ENCODE measurements around the gene WDFY2. TPM values are rescaled to one million over a fixed set of nuclear protein-coding genes. Genes with fewer than 3 reads are reported as not detected.

WDFY2 gene
- total and polyA plus RNA-seq, 2 of the 13 experiments (the other 11 are each of a cell fraction or from before 2014, with no cell fraction given): 22.6 to 27.0 TPM

- no TSS peak for BruUV-seq (replicated peaks)
- H2AFZ ChIP-seq (ENCODE audit: low read length): no peak overlapping the region
- no peaks in the 10 kb centered on the region for H4K20me1 ChIP-seq (ENCODE audit: insufficient read depth, low read length)
- no peaks in the 10 kb centered on the region for H3K79me2 ChIP-seq (ENCODE audit: insufficient read depth, low read length)
- no peak overlapping the region for H3K4me2 ChIP-seq (ENCODE audit: low read depth, low read length)
- ATAC-seq (no peak), FAIRE-seq (no peak), DNase-seq (ENCODE audit: low spot score) (no peak)
- no peak overlapping the region for H3K27ac ChIP-seq (ENCODE audit: extremely low read length, insufficient read depth, low read length)
- peaks cover 11 to 73% of the 10 kb centered on the region in 2 experiments; a peak in 4 of 5 replicates for H3K36me3 ChIP-seq (replicated peaks in 1 of 2; ENCODE audit: control insufficient read depth in 1 of 2, insufficient read depth in 2 of 2, low read length in 2 of 2)
- POLR2A ChIA-PET: no interaction called here
- H3K9me3 ChIP-seq (ENCODE audit: low read length): no peaks in the 10 kb centered on the region
- H3K4me3 ChIP-seq (replicated peaks in 1 of 3; ENCODE audit: insufficient read depth in 1 of 3, low read depth in 2 of 3, low read length in 3 of 3): no peak overlapping the region
- H3K9ac ChIP-seq (ENCODE audit: insufficient read depth, low read depth, low read length): no peak overlapping the region
- TF ChIP-seq TMF1 (CRISPR knock-in tag; IDR thresholded peaks at IDR 0.05; ENCODE audit: low read depth): no peak
- TF ChIP-seq MIXL1 (CRISPR knock-in tag; IDR thresholded peaks at IDR 0.05): no peak
- TF ChIP-seq MAZ (IDR thresholded peaks at IDR 0.05; ENCODE audit: borderline replicate concordance, low read depth, low read length): no peak
- no peak for TF ChIP-seq MAZ (CRISPR knock-in tag; IDR thresholded peaks at IDR 0.05; ENCODE audit: low read depth)
- TF ChIP-seq ARNT2 (CRISPR knock-in tag; IDR thresholded peaks at IDR 0.05; ENCODE audit: low read depth): no peak
- no peak for TF ChIP-seq NFYB (CRISPR knock-in tag; IDR thresholded peaks at IDR 0.05)
- TF ChIP-seq THAP7 (CRISPR knock-in tag; IDR thresholded peaks at IDR 0.05): no peak
- no peak for TF ChIP-seq TEAD3 (CRISPR knock-in tag; optimal IDR thresholded peaks at IDR 0.05; ENCODE audit: borderline replicate concordance)
- TF ChIP-seq NFIB (CRISPR knock-in tag; IDR thresholded peaks at IDR 0.05; ENCODE audit: borderline replicate concordance): no peak
- TF ChIP-seq REST (IDR thresholded peaks at IDR 0.05; ENCODE audit: borderline replicate concordance in 1 of 2, low read depth in 1 of 2, low read length in 2 of 2): no peak
- no peak for TF ChIP-seq ZHX2 (IDR thresholded peaks at IDR 0.05; ENCODE audit: low read depth)
- TF ChIP-seq ZHX2 (CRISPR knock-in tag; IDR thresholded peaks at IDR 0.05; ENCODE audit: borderline replicate concordance): no peak
- TF ChIP-seq MXD1 (CRISPR knock-in tag; IDR thresholded peaks at IDR 0.05): no peak
- 95% methylated on average over 6 of the region's 6 CpGs for WGBS (ENCODE audit: low lambda C conversion rate)
- peaks cover 16% of the 10 kb centered on the region for H3K4me1 ChIP-seq (ENCODE audit: insufficient read depth, low read length)
- in situ Hi-C loops (cut with HindIII; ENCODE audit: extremely low pct_ligation_motif_present, low pct_unique_long_range_greater_than_20kb): no loop called here
- CTCF ChIA-PET (ENCODE audit: low intra/inter-chr PET ratio, low total read pairs): no interaction called here
- intact Hi-C loops (cut with micrococcal nuclease; ENCODE audit: unreplicated experiment): loop anchor here (10.0 kb wide), 1 partner anchor 154 kb away; the partner anchor contains the start of gene WDFY2
- H3K27me3 ChIP-seq (ENCODE audit: control insufficient read depth in 1 of 2, insufficient read depth in 2 of 2, low read length in 2 of 2): no peaks in the 10 kb centered on the region
Observed at GRCh38 chr13:51739027-51739764, 154.9 kb downstream of the WDFY2 start.

All from HepG2 (cell line).